Motor neuron (in vitro differentiated cells): ENCODE results near the gene RBPMS2. TPM values are rescaled to one million over a fixed set of nuclear protein-coding genes. Genes with fewer than 3 reads are reported as not detected.
"Not testable (repeated sequence)": the region's sequence is repeated elsewhere in the genome, so short reads cannot be mapped to it uniquely, and the experiment has no call there.

Experiments
- ATAC-seq, 8 experiments: fragments of 200-7000 bp; cut with Tn5 transposase; replicated peaks in 6 of 8; 2 replicates each; pipeline ENCODE4 v1.8.0; 2021; ENCODE audit warnings: mild to moderate bottlenecking in 8 of 8, moderate library complexity in 8 of 8
- H3K27ac ChIP-seq, 2 donors: fragments of 250-450 bp; sonication (Bioruptor Pico); 2 replicates each; pipeline ENCODE4 v1.9.0; 2021; ENCODE audit warnings: antibody characterized with exemption in 2 of 2, mild to moderate bottlenecking in 2 of 2, moderate library complexity in 1 of 2
- H3K4me1 ChIP-seq, 2 donors: fragments of 250-450 bp; sonication (Bioruptor Pico); replicated peaks in 1 of 2; 2 replicates each; pipeline ENCODE4 v1.6.1; 2021; ENCODE audit warnings: antibody characterized with exemption in 2 of 2, mild to moderate bottlenecking in 2 of 2, moderate library complexity in 1 of 2
- H3K4me3 ChIP-seq, 5 donors: fragments of 250-450 bp; sonication (Bioruptor Pico); 2 replicates each; pipeline ENCODE4 v1.9.0; 2021; ENCODE audit warnings: antibody characterized with exemption in 5 of 5, mild to moderate bottlenecking in 5 of 5, moderate library complexity in 4 of 5
- WGBS, 10 experiments: fragments of 450-650 bp; shearing (Covaris generic); methylation state at CpG; one replicate each; pipeline ENCODE4 v1.0.0; 2022; 5-methylcytosine and 5-hydroxymethylcytosine counted together
- in situ Hi-C, 9 experiments: fragments of 400-800 bp; cut with MboI; loops; one replicate each; pipeline ENCODE4 v1.15.0; 2021; ENCODE audit warnings: low sequenced_read_pairs in 9 of 9, low pct_unique_long_range_greater_than_20kb in 2 of 9; ENCODE audit not compliant: unreplicated experiment in 9 of 9
- total RNA-seq, 8 experiments: library from RNA; unstranded; fragments of 300-600 nt; gene quantifications; 2 replicates each; pipeline versions ENCODE4 v1.2.3 to v1.2.4, GENCODE V29; 2022

RBPMS2 gene
- total RNA-seq, 8 experiments from 2014 or later, result 0.27 to 2.3 (median 0.89) TPM

DNA sequence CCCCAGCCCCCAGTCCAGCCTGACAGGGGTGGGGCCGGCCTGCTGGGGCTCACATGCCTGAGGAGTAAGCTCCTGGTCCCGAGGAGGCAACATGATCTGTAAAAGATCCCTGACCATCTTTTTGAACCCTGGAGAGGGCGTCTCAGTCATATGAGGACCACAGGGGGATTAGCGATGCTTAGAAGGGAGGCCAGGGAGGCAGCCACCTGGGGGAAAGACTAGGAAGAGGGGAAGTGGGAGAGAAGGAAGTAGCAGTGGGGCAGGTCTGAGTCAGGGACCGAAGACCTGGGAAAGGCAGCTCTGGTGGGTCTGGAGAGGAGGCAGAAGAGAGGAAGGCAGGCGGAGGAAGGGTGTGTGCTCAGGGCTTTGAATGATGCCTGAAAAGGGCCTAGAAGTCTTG is 31.1 kb upstream of the RBPMS2 start:
- no peak for ATAC-seq
- peaks cover 0 to 15% of the 10 kb centered on the region in 2 donors for H3K4me1 ChIP-seq
- H3K4me3 ChIP-seq, result no peak overlapping the region
- in situ Hi-C loops, result loop anchor here in 1 of 9 experiments (5.0 kb wide), 1 partner anchor 74 kb away; no protein-coding TSS in a partner anchor
- H3K27ac ChIP-seq, result no peak overlapping the region
- WGBS, 10 experiments, result 0 to 83% (median 66%) methylated on average over 1 to 6 of the region's 6 CpGs; no CpG with 5 or more reads in 2 of the 10 experiments

DNA sequence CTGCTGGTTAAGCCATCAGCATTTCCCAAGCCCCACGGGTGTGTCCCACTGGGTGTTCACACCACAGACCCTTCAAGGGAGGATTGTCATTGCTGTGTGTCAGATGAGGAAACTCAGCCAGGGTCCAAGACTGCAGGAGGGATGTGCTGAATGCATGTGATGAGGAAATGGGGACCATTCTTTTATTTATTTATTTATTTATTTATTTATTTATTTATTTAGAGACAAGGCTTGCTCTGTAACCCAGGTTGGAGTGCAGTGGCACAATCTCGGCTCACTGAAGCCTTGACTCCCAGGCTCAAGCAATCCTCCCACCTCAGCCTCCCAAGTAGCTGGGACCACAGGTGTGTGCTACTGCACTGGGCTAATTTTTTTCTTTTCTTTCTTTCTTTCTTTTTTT is 29.2 kb upstream of the RBPMS2 start:
- Histone ChIP-seq H3K4me1 (peaks cover 0 to 8% of the 10 kb centered on the region in 2 donors), H3K4me3 (no peak overlapping the region), H3K27ac (no peak overlapping the region)
- no peak for ATAC-seq
- WGBS, 10 experiments, result 0 to 100% (median 30%) methylated on average over 1 to 2 of the region's 2 CpGs; no CpG with 5 or more reads in 3 of the 10 experiments
- in situ Hi-C loops, result loop anchor here in 1 of 9 experiments (5.0 kb wide), 1 partner anchor 72 kb away; no protein-coding TSS in a partner anchor

DNA sequence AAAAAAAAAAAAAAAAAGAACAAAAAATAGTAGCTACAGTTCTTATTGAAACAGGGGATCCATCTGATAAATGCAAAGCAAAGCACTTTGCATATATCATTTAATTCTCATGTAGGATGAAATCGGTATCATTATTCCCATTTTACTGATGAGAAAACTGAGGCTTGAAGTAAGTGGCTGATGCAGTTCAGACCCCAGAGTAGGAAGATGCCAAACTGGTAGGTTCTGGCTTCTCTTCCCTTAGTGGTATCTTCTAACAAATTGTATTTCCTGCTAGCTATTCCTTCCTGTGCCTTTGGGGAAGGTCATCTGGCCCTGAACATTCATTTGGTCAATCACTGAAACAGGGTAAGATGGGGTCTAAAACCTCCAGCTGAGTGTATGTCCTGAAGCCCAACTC is 28.1 kb upstream of the RBPMS2 start:
- H3K4me3 ChIP-seq, result no peak overlapping the region
- ATAC-seq, result no peak
- WGBS, 10 experiments, result 86 to 100% (median 100%) methylated on average over 1 of the region's 1 CpG; no CpG with 5 or more reads in 4 of the 10 experiments
- peaks cover 0 to 4% of the 10 kb centered on the region in 2 donors for H3K4me1 ChIP-seq
- no peak overlapping the region for H3K27ac ChIP-seq
- in situ Hi-C loops, result no loop called here

DNA sequence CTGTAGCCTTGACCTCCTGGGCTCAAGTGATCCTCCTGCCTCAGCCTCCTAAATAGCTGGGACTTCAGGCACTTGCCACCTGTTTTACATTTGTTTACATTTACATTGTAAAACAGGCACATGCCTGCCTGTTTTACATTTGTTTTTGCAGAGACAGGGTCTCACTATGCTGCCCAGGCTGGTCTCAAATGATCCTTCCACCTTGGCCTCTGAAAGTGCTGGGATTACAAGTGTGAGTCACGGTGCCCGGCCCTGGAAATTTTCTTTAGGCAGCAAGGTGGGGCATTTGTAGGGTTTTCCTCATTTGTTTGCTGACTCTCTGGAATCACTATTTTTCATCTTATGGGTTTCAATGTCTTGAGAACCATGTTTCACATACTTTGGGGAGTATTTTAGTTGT is 25.1 kb upstream of the RBPMS2 start:
- Histone ChIP-seq H3K4me3 (no peak overlapping the region), H3K27ac (no peak overlapping the region), H3K4me1 (peaks cover 0 to 4% of the 10 kb centered on the region in 2 donors)
- in situ Hi-C loops, result no loop called here
- WGBS, 10 experiments, result 57 to 100% (median 96%) methylated on average over 1 to 2 of the region's 2 CpGs; no CpG with 5 or more reads in 4 of the 10 experiments
- ATAC-seq, result no peak

DNA sequence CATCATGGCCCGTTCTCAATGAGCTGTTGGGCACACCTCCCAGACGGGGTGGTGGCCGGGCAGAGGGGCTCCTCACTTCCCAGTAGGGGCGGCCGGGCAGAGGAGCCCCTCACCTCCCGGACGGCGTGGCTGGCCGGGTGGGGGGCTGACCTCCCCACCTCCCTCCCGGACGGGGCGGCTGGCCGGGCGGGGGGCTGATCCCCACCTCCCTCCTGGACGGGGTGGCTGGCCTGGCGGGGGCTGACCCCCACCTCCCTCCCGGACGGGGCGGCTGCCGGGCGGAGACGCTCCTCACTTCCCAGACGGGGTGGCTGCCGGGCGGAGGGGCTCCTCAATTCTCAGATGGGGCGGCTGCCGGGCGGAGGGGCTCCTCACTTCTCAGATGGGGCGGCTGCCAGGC is 23.5 kb upstream of the RBPMS2 start:
- ATAC-seq, H3K4me3 ChIP-seq, in situ Hi-C loops, H3K27ac ChIP-seq, H3K4me1 ChIP-seq: not testable (repeated sequence)
- WGBS, 10 experiments, result no CpG with 5 or more reads among the region's 29 CpGs

DNA sequence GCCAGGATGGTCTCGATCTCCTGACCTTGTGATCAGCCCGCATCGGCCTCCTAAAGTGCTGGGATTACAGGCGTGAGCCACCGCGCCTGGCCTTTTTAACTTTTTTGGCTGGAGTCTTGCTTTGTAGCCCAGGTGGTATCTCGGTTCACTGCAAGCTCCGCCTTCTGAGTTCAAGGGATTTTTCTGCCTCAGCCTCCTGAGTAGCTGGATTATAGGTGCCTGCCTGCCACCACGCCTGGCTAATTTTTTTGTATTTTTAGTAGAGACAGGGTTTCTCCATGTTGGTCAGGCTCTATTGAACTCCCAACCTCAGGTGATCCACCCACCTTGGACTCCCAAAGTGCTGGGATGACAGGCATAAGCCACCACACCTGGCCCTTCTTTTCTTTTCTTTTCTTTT is 20.5 kb upstream of the RBPMS2 start:
- H3K4me1 ChIP-seq, H3K4me3 ChIP-seq, in situ Hi-C loops, ATAC-seq, H3K27ac ChIP-seq: not testable (repeated sequence)
- WGBS, 10 experiments, result 60 to 100% (median 92%) methylated on average over 1 to 8 of the region's 9 CpGs; no CpG with 5 or more reads in 4 of the 10 experiments

DNA sequence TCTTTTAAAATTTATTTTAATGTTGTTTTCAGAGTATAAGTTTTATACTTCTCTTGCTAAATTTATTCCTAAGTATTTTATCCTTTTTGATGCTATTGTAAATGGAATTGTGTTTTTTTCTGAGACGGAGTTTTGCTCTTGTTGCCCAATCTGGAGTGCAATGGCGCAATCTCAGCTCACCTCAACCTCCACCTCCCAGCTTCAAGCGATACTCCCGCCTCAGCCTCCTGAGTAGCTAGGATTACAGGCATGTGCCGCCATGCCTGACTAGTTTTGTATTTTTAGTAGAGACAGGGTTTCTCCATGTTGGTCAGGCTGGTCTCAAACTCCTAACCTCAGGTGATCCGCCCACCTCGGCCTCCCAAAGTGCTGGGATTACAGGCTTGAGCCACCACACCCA is 19.9 kb upstream of the RBPMS2 start:
- H3K27ac ChIP-seq, H3K4me3 ChIP-seq, in situ Hi-C loops, H3K4me1 ChIP-seq, ATAC-seq: not testable (repeated sequence)
- 70 to 100% (median 86%) methylated on average over 1 to 5 of the region's 7 CpGs; no CpG with 5 or more reads in 3 of the 10 experiments for WGBS, 10 experiments

DNA sequence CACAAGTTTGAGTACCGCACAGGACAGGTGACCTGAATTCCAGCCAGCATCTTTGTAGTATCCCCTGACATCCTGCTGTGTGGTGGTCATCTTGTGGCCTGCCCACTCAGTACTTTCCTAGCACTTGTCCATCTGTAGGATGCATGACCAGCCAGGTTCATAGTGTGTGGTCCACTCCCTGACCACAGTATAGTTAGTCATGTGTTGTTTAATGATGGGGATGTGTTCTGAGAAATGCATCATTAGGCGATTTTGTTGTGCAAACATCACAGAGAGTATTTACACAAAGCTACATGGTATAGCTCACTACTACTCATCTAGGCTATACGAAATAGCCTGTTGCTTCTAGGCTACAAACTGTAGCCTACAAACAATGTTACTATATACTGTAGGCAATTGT is 16.9 kb upstream of the RBPMS2 start:
- 29 to 100% (median 71%) methylated on average over 1 to 3 of the region's 3 CpGs; no CpG with 5 or more reads in 2 of the 10 experiments for WGBS, 10 experiments
- ATAC-seq, result peak in 1 of 8 experiments; percentile 34
- in situ Hi-C loops, result no loop called here
- no peak overlapping the region for H3K4me3 ChIP-seq
- H3K4me1 ChIP-seq, result no peaks in the 10 kb centered on the region
- no peak overlapping the region for H3K27ac ChIP-seq

DNA sequence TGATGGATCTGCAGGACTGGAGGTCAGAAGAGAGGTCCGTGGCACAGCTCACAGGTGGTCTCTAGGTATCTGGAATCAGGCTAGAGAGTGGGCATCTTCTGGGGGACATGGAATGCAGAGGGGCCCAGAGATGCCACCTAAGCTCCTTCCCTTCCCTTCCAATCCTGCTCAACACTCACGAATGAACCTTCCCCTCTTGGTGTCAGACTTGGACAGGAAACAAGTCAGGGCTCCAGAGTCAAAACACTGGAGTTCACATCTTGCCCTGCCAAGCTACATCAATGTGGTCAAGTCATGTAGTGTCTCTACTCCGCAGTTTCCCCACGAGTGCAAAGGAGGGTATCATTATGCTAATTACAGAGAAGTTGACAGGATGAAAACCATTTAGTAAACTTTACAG is 16.0 kb upstream of the RBPMS2 start:
- H3K4me1 ChIP-seq, result no peaks in the 10 kb centered on the region
- 0 to 86% (median 40%) methylated on average over 1 to 3 of the region's 4 CpGs; no CpG with 5 or more reads in 3 of the 10 experiments for WGBS, 10 experiments
- H3K27ac ChIP-seq, result no peak overlapping the region
- no peak for ATAC-seq
- H3K4me3 ChIP-seq, result no peak overlapping the region
- in situ Hi-C loops, result no loop called here

DNA sequence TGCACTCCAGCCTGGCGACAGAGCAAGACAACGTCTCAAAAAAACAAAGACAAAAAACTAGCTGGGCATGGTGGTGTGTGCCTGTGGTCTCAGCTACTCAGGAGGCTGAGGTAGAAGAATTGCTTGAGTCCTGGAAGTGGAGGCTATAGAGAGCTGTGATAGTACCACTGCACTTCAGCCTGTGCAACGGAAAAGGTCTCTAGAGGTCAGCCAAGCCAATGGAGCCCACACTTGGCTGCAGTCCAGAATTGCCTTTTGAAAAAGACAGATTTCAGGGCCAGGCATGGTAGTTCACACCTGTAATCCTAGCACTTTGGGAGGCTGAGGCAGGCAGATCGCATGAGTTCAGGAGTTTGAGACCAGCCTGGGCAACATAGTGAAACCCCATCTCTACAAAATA is 8.4 kb upstream of the RBPMS2 start:
- ATAC-seq, result no peak
- in situ Hi-C loops, result no loop called here
- Histone ChIP-seq H3K4me3 (no peak overlapping the region), H3K27ac (no peak overlapping the region), H3K4me1 (no peaks in the 10 kb centered on the region)
- WGBS, 10 experiments, result 70 to 92% (median 80%) methylated on average over 1 to 4 of the region's 4 CpGs; no CpG with 5 or more reads in 5 of the 10 experiments

DNA sequence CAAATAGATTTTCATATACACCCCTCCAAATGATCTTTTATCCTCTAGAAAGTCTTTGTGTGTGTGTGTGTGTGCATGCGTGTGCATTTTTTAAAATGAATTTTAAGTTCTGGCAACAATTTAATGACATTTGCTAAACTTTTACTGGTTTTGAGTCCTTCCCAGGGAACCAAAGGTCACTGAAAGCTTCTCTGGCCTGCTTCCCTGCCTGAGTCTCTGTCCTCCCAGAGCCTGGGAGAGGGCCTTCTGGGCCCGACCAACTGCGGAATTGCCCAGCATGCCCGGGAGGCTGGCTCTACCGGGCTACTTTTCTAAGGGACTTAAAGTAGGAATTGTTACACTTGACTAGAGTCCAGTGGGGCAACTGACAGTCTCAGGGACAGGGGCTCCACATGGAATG is 7.4 kb upstream of the RBPMS2 start:
- WGBS, 10 experiments, result 40 to 80% (median 71%) methylated on average over 1 to 5 of the region's 5 CpGs; no CpG with 5 or more reads in 5 of the 10 experiments
- in situ Hi-C loops, result no loop called here
- H3K4me1 ChIP-seq, result no peaks in the 10 kb centered on the region
- no peak overlapping the region for H3K27ac ChIP-seq
- no peak overlapping the region for H3K4me3 ChIP-seq
- ATAC-seq, result no peak

DNA sequence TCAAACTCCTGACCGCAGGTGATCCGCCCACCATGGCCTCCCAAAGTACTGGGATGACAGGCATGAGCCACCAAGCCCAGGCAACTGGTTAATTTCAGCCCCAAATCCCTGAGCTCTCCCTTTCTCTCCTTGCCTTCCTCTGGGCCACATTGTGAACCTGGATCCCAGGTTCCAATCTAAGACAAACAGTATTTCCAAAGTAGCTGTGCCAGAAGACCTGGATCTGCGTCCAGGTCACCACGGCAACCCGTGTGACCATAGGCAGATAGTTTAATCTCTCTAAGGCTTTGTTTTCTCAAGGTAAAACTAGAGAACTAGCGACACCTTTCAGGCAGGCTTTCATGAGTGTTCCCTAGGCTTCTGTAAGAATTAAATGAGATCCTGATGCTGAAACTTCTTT is 5.9 kb upstream of the RBPMS2 start:
- Histone ChIP-seq H3K4me1 (peaks cover 4 to 7% of the 10 kb centered on the region in 2 donors), H3K27ac (no peak overlapping the region), H3K4me3 (no peak overlapping the region)
- 33 to 100% (median 60%) methylated on average over 1 to 5 of the region's 6 CpGs; no CpG with 5 or more reads in 3 of the 10 experiments for WGBS, 10 experiments
- no peak for ATAC-seq
- in situ Hi-C loops, result no loop called here

DNA sequence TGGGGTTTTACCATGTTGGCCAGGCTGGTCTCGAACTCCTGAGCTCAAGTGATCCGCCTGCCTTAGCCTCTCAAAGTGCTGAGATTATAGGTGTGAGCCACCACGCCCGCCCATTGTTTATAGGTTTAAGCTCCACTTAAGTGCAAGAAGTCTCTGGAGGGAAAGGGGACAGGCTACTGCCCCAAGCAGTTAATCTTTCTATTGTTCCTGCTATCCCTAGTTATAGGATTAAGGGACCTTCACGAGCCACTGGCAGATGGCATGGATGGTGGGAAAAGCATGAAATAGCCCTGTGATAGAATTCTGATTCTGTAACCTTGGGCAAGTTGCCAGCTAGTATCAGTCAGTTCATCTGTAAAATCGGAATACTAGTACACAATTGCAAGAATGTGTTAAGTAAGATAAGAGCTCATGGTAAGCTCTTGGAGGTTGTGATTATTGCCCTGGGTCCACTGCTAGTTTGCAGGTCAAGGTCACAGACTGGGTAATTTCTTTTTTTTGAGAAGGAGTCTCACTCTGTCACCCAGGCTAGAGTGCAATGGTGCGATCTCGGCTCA is 5.3 kb upstream of the RBPMS2 start:
- ATAC-seq, result no peak
- Histone ChIP-seq H3K4me1 (peaks cover 5 to 10% of the 10 kb centered on the region in 2 donors), H3K4me3 (no peak overlapping the region), H3K27ac (no peak overlapping the region)
- WGBS, 10 experiments, result 0 to 100% (median 68%) methylated on average over 1 to 5 of the region's 8 CpGs; no CpG with 5 or more reads in 3 of the 10 experiments
- in situ Hi-C loops, result no loop called here

DNA sequence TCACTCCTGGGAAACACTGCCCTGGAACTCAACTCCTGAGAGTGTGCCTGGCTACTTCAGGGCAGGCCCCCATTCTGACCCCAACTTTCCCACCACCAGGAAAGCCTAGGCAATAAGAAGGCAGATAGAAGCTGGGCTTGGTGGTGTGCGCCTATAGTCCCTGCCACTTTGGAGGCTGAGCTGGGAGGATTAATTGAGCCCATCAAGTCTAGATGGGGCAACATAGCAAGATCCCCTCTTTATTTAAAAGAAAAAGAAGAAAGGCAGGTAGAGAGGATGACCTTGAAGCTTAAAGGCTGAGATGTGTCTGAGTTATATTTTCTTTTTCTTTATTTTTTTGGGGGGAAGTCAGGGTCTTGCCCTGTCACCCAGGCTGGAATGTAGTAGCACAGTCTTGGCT is 4.2 kb upstream of the RBPMS2 start:
- no peak overlapping the region for H3K27ac ChIP-seq
- ATAC-seq, result no peak
- in situ Hi-C loops, result no loop called here
- peaks cover 5 to 10% of the 10 kb centered on the region in 2 donors for H3K4me1 ChIP-seq
- 20 to 100% (median 86%) methylated on average over 1 of the region's 1 CpG; no CpG with 5 or more reads in 7 of the 10 experiments for WGBS, 10 experiments
- H3K4me3 ChIP-seq, result no peak overlapping the region
